GM23338 (cell line): ENCODE measurements around the gene DUSP3. TPM values are rescaled to one million over a fixed set of nuclear protein-coding genes. Genes with fewer than 3 reads are reported as not detected.
A peak's percentile ranks its signal among the peaks of the same experiment; 100 is the strongest.

Experiments
- ATAC-seq: fragments of 200-7000 bp; cut with Tn5 transposase; 3 replicates; pipeline ENCODE4 v1.9.1; 2020
- DNase-seq: peaks from one replicate; pipeline ENCODE4 v3.0.0-alpha.2; 2015; ENCODE audit warnings: low spot score
- H2AFZ ChIP-seq: fragments of 200-600 bp; sonication (generic); 2 replicates; pipeline ENCODE4 v1.8.0; 2016; ENCODE audit warnings: antibody characterized with exemption, mild to moderate bottlenecking, moderate library complexity
- H3F3A ChIP-seq: fragments of 200-600 bp; sonication (generic); replicated peaks from 2 replicates; pipeline ENCODE4 v1.8.0; 2017; ENCODE audit warnings: antibody characterized with exemption, mixed run types, low read depth
- H3K27ac ChIP-seq: fragments of 200-600 bp; sonication (generic); 2 replicates; pipeline ENCODE4 v1.6.1; 2016; ENCODE audit warnings: low read depth
- H3K27me3 ChIP-seq: fragments of 200-600 bp; sonication (generic); 2 replicates; pipeline ENCODE4 v1.8.0; 2016; ENCODE audit warnings: mild to moderate bottlenecking, mixed run types, moderate library complexity; ENCODE audit not compliant: insufficient read depth
- H3K36me3 ChIP-seq: fragments of 200-600 bp; sonication (generic); 2 replicates; pipeline ENCODE4 v1.8.0; 2016; ENCODE audit warnings: mild to moderate bottlenecking; ENCODE audit not compliant: insufficient read depth
- H3K4me1 ChIP-seq: fragments of 200-600 bp; sonication (generic); 2 replicates; pipeline ENCODE4 v1.8.0; 2016; ENCODE audit warnings: mild to moderate bottlenecking, moderate library complexity; ENCODE audit not compliant: insufficient read depth
- H3K4me2 ChIP-seq: fragments of 200-600 bp; sonication (generic); 2 replicates; pipeline ENCODE4 v1.7.1; 2017; ENCODE audit warnings: mixed run types
- H3K4me3 ChIP-seq: fragments of 200-600 bp; sonication (generic); 2 replicates; pipeline ENCODE4 v1.6.1; 2016; ENCODE audit warnings: mixed run types
- H3K79me2 ChIP-seq: fragments of 200-600 bp; sonication (generic); replicated peaks from 2 replicates; pipeline ENCODE4 v1.8.0; 2017; ENCODE audit warnings: mild to moderate bottlenecking; ENCODE audit not compliant: insufficient read depth
- H3K9me2 ChIP-seq: fragments of 200-600 bp; sonication (generic); 2 replicates; pipeline ENCODE4 v1.8.0; 2017; ENCODE audit not compliant: insufficient read depth
- H4K20me1 ChIP-seq: fragments of 200-600 bp; sonication (generic); replicated peaks from 2 replicates; pipeline ENCODE4 v1.8.0; 2017; ENCODE audit warnings: mild to moderate bottlenecking; ENCODE audit not compliant: insufficient read depth
- H3K27ac Mint-ChIP-seq: 2 replicates; pipeline ENCODE4 v1.8.0; 2020; ENCODE audit warnings: inconsistent platforms, mild to moderate bottlenecking, moderate library complexity, mixed read lengths
- H3K27me3 Mint-ChIP-seq: 3 replicates; pipeline ENCODE4 v1.8.0; 2022; ENCODE audit warnings: low read depth, mild to moderate bottlenecking, moderate library complexity, mixed read lengths, inconsistent platforms; ENCODE audit not compliant: insufficient read depth, poor library complexity
- H3K36me3 Mint-ChIP-seq: 3 replicates; pipeline ENCODE4 v1.8.0; 2021; ENCODE audit warnings: low read depth, mild to moderate bottlenecking, inconsistent platforms, moderate library complexity, mixed read lengths
- H3K4me1 Mint-ChIP-seq: 3 replicates; pipeline ENCODE4 v1.8.0; 2020; ENCODE audit warnings: mild to moderate bottlenecking, inconsistent platforms, mixed read lengths
- H3K4me3 Mint-ChIP-seq: 3 replicates; pipeline ENCODE4 v1.8.0; 2021; ENCODE audit warnings: moderate library complexity, mild to moderate bottlenecking, inconsistent platforms, mixed read lengths
- H3K9me3 Mint-ChIP-seq: 3 replicates; pipeline ENCODE4 v1.8.0; 2020; ENCODE audit warnings: moderate library complexity, mild to moderate bottlenecking, inconsistent platforms, mixed read lengths
- CREB1 ChIP-seq: fragments of 250-450 bp; sonication (Bioruptor Pico); IDR thresholded peaks from 2 replicates; pipeline ENCODE4 v1.5.0; 2020; ENCODE audit warnings: low read depth, mild to moderate bottlenecking, moderate library complexity
- EZH2phosphoT487 ChIP-seq: fragments of 200-600 bp; sonication (generic); IDR thresholded peaks from one replicate; pipeline ENCODE4 v1.8.1; 2018; ENCODE audit warnings: antibody characterized with exemption; ENCODE audit not compliant: unreplicated experiment
- JUNB ChIP-seq: IDR thresholded peaks from one replicate; pipeline ENCODE4 v1.6.1; 2016; ENCODE audit warnings: antibody characterized with exemption; ENCODE audit not compliant: unreplicated experiment
- POLR2AphosphoS5 ChIP-seq: IDR thresholded peaks from 2 replicates; pipeline ENCODE4 v1.6.1; 2016; ENCODE audit warnings: antibody characterized with exemption, low read depth
- STAT1 ChIP-seq: IDR thresholded peaks from one replicate; pipeline ENCODE4 v1.6.1; 2016; ENCODE audit warnings: antibody characterized with exemption; ENCODE audit not compliant: unreplicated experiment
- ZNF114 ChIP-seq: fragments of 250-450 bp; sonication (Bioruptor Pico); IDR thresholded peaks from 2 replicates; pipeline ENCODE4 v1.5.0; 2020; ENCODE audit warnings: mild to moderate bottlenecking, moderate library complexity
- ZNF331 ChIP-seq: fragments of 250-450 bp; sonication (Bioruptor Pico); IDR thresholded peaks from 2 replicates; pipeline ENCODE4 v1.5.0; 2020; ENCODE audit warnings: low read depth, mild to moderate bottlenecking, moderate library complexity
- ZNF462 ChIP-seq: fragments of 250-450 bp; sonication (Bioruptor Pico); IDR thresholded peaks from 2 replicates; pipeline ENCODE4 v1.5.0; 2020; ENCODE audit warnings: mild to moderate bottlenecking, moderate library complexity
- polyA plus RNA-seq: library from polyadenylated mRNA; unstranded; fragments of >200 nt; fragmentation: Nextera tagmentation; extraction: Ambion mirVana; gene quantifications from 2 replicates; pipeline ENCODE4 v1.2.1, GENCODE V29; 2016
- total RNA-seq: library from RNA; depleted of rRNA; stranded (reverse); fragments of >200 nt; shearing (Covaris generic); gene quantifications from 2 replicates; pipeline ENCODE4 v1.2.3, GENCODE V29; 2014
- TF ChIP-seq, protein P1 (sequence below): IDR thresholded peaks from one replicate; pipeline ENCODE4 v1.6.1; 2018; ENCODE audit warnings: antibody characterized with exemption; ENCODE audit not compliant: unreplicated experiment
- TF ChIP-seq, protein P2 (sequence below): IDR thresholded peaks from 2 replicates; pipeline ENCODE4 v1.6.1; 2016; ENCODE audit warnings: antibody characterized with exemption
- TF ChIP-seq, protein P3 (sequence below), 2 experiments: fragments of 200-600 bp in 1 of 2; sonication (generic) in 1 of 2; conservative IDR thresholded peaks; 2 replicates each; pipeline versions ENCODE4 v1.5.1 to v1.6.1; 2016 to 2017; ENCODE audit warnings: antibody characterized with exemption in 2 of 2, low read depth in 2 of 2, mild to moderate bottlenecking in 2 of 2, moderate library complexity in 1 of 2

The DUSP3 gene
- total and polyA plus RNA-seq, 2 experiments from 2014 or later: 14.7 to 22.1 TPM

GRCh38 chr17:43722870-43723665, 55.7 kb downstream of the DUSP3 start (continued):
- TF ChIP-seq, protein P1, sequence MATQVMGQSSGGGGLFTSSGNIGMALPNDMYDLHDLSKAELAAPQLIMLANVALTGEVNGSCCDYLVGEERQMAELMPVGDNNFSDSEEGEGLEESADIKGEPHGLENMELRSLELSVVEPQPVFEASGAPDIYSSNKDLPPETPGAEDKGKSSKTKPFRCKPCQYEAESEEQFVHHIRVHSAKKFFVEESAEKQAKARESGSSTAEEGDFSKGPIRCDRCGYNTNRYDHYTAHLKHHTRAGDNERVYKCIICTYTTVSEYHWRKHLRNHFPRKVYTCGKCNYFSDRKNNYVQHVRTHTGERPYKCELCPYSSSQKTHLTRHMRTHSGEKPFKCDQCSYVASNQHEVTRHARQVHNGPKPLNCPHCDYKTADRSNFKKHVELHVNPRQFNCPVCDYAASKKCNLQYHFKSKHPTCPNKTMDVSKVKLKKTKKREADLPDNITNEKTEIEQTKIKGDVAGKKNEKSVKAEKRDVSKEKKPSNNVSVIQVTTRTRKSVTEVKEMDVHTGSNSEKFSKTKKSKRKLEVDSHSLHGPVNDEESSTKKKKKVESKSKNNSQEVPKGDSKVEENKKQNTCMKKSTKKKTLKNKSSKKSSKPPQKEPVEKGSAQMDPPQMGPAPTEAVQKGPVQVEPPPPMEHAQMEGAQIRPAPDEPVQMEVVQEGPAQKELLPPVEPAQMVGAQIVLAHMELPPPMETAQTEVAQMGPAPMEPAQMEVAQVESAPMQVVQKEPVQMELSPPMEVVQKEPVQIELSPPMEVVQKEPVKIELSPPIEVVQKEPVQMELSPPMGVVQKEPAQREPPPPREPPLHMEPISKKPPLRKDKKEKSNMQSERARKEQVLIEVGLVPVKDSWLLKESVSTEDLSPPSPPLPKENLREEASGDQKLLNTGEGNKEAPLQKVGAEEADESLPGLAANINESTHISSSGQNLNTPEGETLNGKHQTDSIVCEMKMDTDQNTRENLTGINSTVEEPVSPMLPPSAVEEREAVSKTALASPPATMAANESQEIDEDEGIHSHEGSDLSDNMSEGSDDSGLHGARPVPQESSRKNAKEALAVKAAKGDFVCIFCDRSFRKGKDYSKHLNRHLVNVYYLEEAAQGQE: no peak
- TF ChIP-seq, protein P2, sequence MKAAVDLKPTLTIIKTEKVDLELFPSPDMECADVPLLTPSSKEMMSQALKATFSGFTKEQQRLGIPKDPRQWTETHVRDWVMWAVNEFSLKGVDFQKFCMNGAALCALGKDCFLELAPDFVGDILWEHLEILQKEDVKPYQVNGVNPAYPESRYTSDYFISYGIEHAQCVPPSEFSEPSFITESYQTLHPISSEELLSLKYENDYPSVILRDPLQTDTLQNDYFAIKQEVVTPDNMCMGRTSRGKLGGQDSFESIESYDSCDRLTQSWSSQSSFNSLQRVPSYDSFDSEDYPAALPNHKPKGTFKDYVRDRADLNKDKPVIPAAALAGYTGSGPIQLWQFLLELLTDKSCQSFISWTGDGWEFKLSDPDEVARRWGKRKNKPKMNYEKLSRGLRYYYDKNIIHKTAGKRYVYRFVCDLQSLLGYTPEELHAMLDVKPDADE: no peak
- TF ChIP-seq ZNF114 (CRISPR knock-in tag): no peak
- TF ChIP-seq CREB1 (CRISPR knock-in tag): no peak
- no peak for TF ChIP-seq ZNF331 (CRISPR knock-in tag)
- no peak for TF ChIP-seq POLR2AphosphoS5
- TF ChIP-seq JUNB: no peak
- TF ChIP-seq STAT1: no peak
- no peak for TF ChIP-seq EZH2phosphoT487

- H3K27ac ChIP-seq: no peak overlapping the region
- no peak overlapping the region for H3K4me3 Mint-ChIP-seq
- H3K27ac Mint-ChIP-seq: no peak overlapping the region
- H3K4me2 ChIP-seq: no peak overlapping the region
- H3K4me1 Mint-ChIP-seq: peaks cover 28% of the 10 kb centered on the region
- peaks cover 8% of the 10 kb centered on the region for H3K27me3 Mint-ChIP-seq
- peak overlapping the region; percentile 83; the same call in 1 of the 2 replicates for H2AFZ ChIP-seq
- DNase-seq (no peak), ATAC-seq (no peak)
- no peaks in the 10 kb centered on the region for H3K36me3 Mint-ChIP-seq
- peaks cover 12% of the 10 kb centered on the region for H3F3A ChIP-seq
- H3K4me3 ChIP-seq: no peak overlapping the region
- H3K9me2 ChIP-seq: no peaks in the 10 kb centered on the region
- H3K27me3 ChIP-seq: peaks cover 10% of the 10 kb centered on the region; the same call in 1 of the 2 replicates
- no peaks in the 10 kb centered on the region for H3K36me3 ChIP-seq
- peaks cover 27% of the 10 kb centered on the region for H3K4me1 ChIP-seq
- H4K20me1 ChIP-seq: no peaks in the 10 kb centered on the region
- no peaks in the 10 kb centered on the region for H3K79me2 ChIP-seq
- no peaks in the 10 kb centered on the region; the same call in 2 of the 3 replicates for H3K9me3 Mint-ChIP-seq
- no peak for TF ChIP-seq JUNB
- no peak for TF ChIP-seq ZNF331 (CRISPR knock-in tag)
- no peak for TF ChIP-seq STAT1
- TF ChIP-seq ZNF462 (CRISPR knock-in tag): no peak
- TF ChIP-seq, protein P3, sequence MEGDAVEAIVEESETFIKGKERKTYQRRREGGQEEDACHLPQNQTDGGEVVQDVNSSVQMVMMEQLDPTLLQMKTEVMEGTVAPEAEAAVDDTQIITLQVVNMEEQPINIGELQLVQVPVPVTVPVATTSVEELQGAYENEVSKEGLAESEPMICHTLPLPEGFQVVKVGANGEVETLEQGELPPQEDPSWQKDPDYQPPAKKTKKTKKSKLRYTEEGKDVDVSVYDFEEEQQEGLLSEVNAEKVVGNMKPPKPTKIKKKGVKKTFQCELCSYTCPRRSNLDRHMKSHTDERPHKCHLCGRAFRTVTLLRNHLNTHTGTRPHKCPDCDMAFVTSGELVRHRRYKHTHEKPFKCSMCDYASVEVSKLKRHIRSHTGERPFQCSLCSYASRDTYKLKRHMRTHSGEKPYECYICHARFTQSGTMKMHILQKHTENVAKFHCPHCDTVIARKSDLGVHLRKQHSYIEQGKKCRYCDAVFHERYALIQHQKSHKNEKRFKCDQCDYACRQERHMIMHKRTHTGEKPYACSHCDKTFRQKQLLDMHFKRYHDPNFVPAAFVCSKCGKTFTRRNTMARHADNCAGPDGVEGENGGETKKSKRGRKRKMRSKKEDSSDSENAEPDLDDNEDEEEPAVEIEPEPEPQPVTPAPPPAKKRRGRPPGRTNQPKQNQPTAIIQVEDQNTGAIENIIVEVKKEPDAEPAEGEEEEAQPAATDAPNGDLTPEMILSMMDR (conservative IDR thresholded peaks at IDR 0.05; ENCODE audit: low read depth in 2 of 2): no peak
- TF ChIP-seq POLR2AphosphoS5: no peak
These were observed 56.5 kb downstream of the DUSP3 start for GRCh38 chr17:43722269-43722619.
